ENCODE data around the gene PTPRK.

Gene PTPRK

DNA sequence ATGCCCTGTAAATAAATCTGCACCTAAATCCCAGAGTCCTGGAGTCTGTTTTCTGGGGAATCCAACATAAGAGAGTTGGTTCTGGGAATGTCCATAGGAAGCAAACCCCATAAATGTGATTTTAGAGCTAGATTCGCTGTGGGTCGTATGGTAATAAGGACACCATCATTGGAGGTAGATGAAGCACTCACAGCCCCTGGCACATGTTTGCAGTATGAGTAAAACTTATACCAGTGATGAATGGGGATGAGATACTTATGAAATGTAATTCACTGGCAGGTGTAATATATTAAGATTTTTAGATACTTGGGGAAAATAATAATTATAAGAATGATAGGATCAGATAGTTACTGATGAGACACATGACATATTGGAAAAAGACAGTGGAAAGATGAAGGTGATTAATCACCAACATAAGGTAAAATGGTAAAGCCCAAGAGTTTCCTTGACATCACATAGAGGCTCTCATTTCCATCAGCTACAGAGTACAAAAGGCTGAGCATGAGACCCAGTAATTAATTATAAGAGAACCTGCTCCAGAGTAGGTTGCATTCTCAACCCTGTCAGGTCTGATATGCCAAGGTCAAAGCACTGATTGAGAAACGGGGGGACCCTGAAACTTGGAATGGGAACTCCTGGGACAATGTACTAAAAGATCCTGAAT is 574.8 kb downstream of the PTPRK start:
- H3K4me3 ChIP-seq (ENCODE audit: low read depth, low read length, poor library complexity, severe bottlenecking) = no peak overlapping the region
- TF ChIP-seq, protein P1, sequence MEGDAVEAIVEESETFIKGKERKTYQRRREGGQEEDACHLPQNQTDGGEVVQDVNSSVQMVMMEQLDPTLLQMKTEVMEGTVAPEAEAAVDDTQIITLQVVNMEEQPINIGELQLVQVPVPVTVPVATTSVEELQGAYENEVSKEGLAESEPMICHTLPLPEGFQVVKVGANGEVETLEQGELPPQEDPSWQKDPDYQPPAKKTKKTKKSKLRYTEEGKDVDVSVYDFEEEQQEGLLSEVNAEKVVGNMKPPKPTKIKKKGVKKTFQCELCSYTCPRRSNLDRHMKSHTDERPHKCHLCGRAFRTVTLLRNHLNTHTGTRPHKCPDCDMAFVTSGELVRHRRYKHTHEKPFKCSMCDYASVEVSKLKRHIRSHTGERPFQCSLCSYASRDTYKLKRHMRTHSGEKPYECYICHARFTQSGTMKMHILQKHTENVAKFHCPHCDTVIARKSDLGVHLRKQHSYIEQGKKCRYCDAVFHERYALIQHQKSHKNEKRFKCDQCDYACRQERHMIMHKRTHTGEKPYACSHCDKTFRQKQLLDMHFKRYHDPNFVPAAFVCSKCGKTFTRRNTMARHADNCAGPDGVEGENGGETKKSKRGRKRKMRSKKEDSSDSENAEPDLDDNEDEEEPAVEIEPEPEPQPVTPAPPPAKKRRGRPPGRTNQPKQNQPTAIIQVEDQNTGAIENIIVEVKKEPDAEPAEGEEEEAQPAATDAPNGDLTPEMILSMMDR (IDR thresholded peaks at IDR 0.05; ENCODE audit: low read length) = no peak
- TF ChIP-seq EZH2 (IDR thresholded peaks at IDR 0.05; ENCODE audit: borderline replicate concordance, low read length) = no peak
- no peaks in the 10 kb centered on the region for H3K9me3 ChIP-seq (ENCODE audit: low read length)
- H2AFZ ChIP-seq (ENCODE audit: low read length) = no peak overlapping the region
- H3F3A ChIP-seq (ENCODE audit: insufficient read depth, low read length) = no peaks in the 10 kb centered on the region
- H3K27ac ChIP-seq (ENCODE audit: low read depth, low read length, poor library complexity, severe bottlenecking) = no peak overlapping the region
- no peaks in the 10 kb centered on the region for H4K20me1 ChIP-seq (ENCODE audit: insufficient read depth, low read length)
- no peaks in the 10 kb centered on the region for H3K9me2 ChIP-seq (ENCODE audit: low read depth, low read length)
- no peak overlapping the region for H3K4me2 ChIP-seq (ENCODE audit: low read length)
- H3K79me2 ChIP-seq (ENCODE audit: insufficient read depth, low read length) = no peaks in the 10 kb centered on the region
- H3K27me3 ChIP-seq (ENCODE audit: insufficient read depth, low read length) = no peaks in the 10 kb centered on the region
- no peak overlapping the region for H3K9ac ChIP-seq (ENCODE audit: low read length)
- no peaks in the 10 kb centered on the region for H3K4me1 ChIP-seq (ENCODE audit: insufficient read depth, low read length, severe bottlenecking)
- H3K36me3 ChIP-seq (ENCODE audit: insufficient read depth, low read length) = no peaks in the 10 kb centered on the region

DNA sequence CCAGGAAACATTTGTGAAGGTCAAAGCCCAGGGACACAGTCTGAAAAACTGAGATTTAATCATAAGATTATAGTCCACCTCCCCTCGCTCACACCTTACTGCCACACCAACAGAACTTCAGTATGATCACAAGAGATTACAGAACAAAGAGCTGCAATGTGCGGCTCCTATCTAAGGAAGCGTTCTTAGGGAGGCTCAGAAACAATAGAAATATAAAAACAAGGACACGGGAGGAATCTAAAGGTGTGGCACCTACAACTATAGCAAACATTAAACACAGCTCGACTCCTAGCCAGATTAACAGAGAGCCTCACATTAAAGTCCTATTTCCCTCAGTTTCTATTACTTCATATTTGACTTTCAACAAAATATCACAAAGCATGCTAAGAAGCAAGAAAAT is 579.2 kb downstream of the PTPRK start:
- Histone ChIP-seq H2AFZ (ENCODE audit: low read length) (no peak overlapping the region), H3F3A (ENCODE audit: insufficient read depth, low read length) (no peaks in the 10 kb centered on the region), H3K4me2 (ENCODE audit: low read length) (no peak overlapping the region), H3K36me3 (ENCODE audit: insufficient read depth, low read length) (no peaks in the 10 kb centered on the region), H3K4me1 (ENCODE audit: insufficient read depth, low read length, severe bottlenecking) (no peaks in the 10 kb centered on the region), H3K9me3 (ENCODE audit: low read length) (no peaks in the 10 kb centered on the region), H3K9me2 (ENCODE audit: low read depth, low read length) (no peaks in the 10 kb centered on the region), H3K79me2 (ENCODE audit: insufficient read depth, low read length) (no peaks in the 10 kb centered on the region), H4K20me1 (ENCODE audit: insufficient read depth, low read length) (no peaks in the 10 kb centered on the region), H3K4me3 (ENCODE audit: low read depth, low read length, poor library complexity, severe bottlenecking) (no peak overlapping the region), H3K9ac (ENCODE audit: low read length) (no peak overlapping the region), H3K27ac (ENCODE audit: low read depth, low read length, poor library complexity, severe bottlenecking) (no peak overlapping the region), H3K27me3 (ENCODE audit: insufficient read depth, low read length) (no peaks in the 10 kb centered on the region)
- no peak for TF ChIP-seq EZH2 (IDR thresholded peaks at IDR 0.05; ENCODE audit: borderline replicate concordance, low read length)

DNA sequence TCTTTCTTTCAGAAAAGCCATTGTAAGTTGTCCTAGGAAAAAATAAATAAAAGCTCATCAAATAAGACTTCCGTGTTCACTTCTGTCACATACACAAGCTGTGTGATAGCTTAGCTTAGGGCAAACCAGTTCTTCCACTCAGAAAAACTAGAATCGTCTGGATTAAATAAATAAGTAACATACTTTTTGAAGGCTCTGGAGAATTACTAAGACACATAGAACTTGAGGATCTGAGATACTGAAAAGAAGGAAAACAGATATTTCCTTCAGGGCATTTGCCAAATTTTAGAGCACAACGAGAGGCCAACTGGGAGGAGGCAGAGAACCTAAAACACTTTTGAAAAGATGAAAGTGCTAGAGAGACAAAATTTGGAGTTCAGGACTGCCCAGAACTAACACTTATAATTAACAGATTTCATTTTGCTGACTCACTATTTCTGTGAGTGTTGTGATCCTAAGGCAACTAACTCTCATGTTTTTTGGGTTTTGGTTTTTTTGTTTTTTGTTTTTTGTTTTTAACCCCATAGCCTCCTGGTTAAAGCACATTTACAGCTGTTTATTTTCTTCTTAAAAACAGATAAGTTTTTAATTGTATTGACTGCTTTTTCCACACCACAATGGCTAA is 580.8 kb downstream of the PTPRK start:
- no peak overlapping the region for H3K9ac ChIP-seq (ENCODE audit: low read length)
- TF ChIP-seq, protein P1 (IDR thresholded peaks at IDR 0.05; ENCODE audit: low read length) = no peak
- H3K4me3 ChIP-seq (ENCODE audit: low read depth, low read length, poor library complexity, severe bottlenecking) = no peak overlapping the region
- H3F3A ChIP-seq (ENCODE audit: insufficient read depth, low read length) = no peaks in the 10 kb centered on the region
- no peaks in the 10 kb centered on the region for H3K36me3 ChIP-seq (ENCODE audit: insufficient read depth, low read length)
- H2AFZ ChIP-seq (ENCODE audit: low read length) = no peak overlapping the region
- no peak overlapping the region for H3K4me2 ChIP-seq (ENCODE audit: low read length)
- H3K9me3 ChIP-seq (ENCODE audit: low read length) = no peaks in the 10 kb centered on the region
- H4K20me1 ChIP-seq (ENCODE audit: insufficient read depth, low read length) = no peaks in the 10 kb centered on the region
- H3K27me3 ChIP-seq (ENCODE audit: insufficient read depth, low read length) = no peaks in the 10 kb centered on the region
- H3K4me1 ChIP-seq (ENCODE audit: insufficient read depth, low read length, severe bottlenecking) = no peaks in the 10 kb centered on the region
- no peaks in the 10 kb centered on the region for H3K9me2 ChIP-seq (ENCODE audit: low read depth, low read length)
- H3K79me2 ChIP-seq (ENCODE audit: insufficient read depth, low read length) = no peaks in the 10 kb centered on the region
- no peak overlapping the region for H3K27ac ChIP-seq (ENCODE audit: low read depth, low read length, poor library complexity, severe bottlenecking)

DNA sequence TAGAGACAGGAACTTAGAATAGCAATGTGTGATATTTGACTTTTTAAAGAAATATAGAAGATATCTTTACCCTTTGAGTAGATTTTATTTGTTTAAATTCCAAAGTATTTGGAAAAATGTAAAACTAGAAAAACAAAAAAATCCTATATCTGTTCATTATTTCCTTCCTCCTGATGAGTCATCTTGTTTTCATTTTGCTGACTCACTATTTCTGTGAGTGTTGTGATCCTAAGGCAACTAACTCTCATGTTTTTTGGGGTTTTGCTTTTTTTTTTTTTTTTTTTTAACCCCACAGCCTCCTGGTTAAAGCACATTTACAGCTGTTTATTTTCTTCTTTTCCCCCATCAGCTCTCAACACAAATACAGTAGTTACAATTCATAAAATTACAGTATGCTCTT is 581.7 kb downstream of the PTPRK start:
- Histone ChIP-seq H3K9me2 (ENCODE audit: low read depth, low read length) (no peaks in the 10 kb centered on the region), H3K36me3 (ENCODE audit: insufficient read depth, low read length) (no peaks in the 10 kb centered on the region), H3K9ac (ENCODE audit: low read length) (no peak overlapping the region), H3K27me3 (ENCODE audit: insufficient read depth, low read length) (no peaks in the 10 kb centered on the region), H3K27ac (ENCODE audit: low read depth, low read length, poor library complexity, severe bottlenecking) (no peak overlapping the region), H3K9me3 (ENCODE audit: low read length) (no peaks in the 10 kb centered on the region), H3F3A (ENCODE audit: insufficient read depth, low read length) (no peaks in the 10 kb centered on the region), H3K4me2 (ENCODE audit: low read length) (no peak overlapping the region), H3K4me1 (ENCODE audit: insufficient read depth, low read length, severe bottlenecking) (no peaks in the 10 kb centered on the region), H3K4me3 (ENCODE audit: low read depth, low read length, poor library complexity, severe bottlenecking) (no peak overlapping the region), H2AFZ (ENCODE audit: low read length) (no peak overlapping the region), H3K79me2 (ENCODE audit: insufficient read depth, low read length) (no peaks in the 10 kb centered on the region), H4K20me1 (ENCODE audit: insufficient read depth, low read length) (no peaks in the 10 kb centered on the region)
- no peak for TF ChIP-seq EZH2 (IDR thresholded peaks at IDR 0.05; ENCODE audit: borderline replicate concordance, low read length)
- TF ChIP-seq, protein P1 (IDR thresholded peaks at IDR 0.05; ENCODE audit: low read length) = no peak
